Activated T-helper 1 cell treated with anti-CD3 and anti-CD28 coated beads, Interleukin-2, amount 50 U/mL, for 16 hours (primary cell): ENCODE data around the gene PUDP.

Source experiments
- DNase-seq, 2 donors: peaks; one replicate each; pipeline ENCODE4 v3.0.0-alpha.2; 2020; ENCODE audit warnings: low read depth in 1 of 2, low spot score in 1 of 2

PUDP gene

DNA sequence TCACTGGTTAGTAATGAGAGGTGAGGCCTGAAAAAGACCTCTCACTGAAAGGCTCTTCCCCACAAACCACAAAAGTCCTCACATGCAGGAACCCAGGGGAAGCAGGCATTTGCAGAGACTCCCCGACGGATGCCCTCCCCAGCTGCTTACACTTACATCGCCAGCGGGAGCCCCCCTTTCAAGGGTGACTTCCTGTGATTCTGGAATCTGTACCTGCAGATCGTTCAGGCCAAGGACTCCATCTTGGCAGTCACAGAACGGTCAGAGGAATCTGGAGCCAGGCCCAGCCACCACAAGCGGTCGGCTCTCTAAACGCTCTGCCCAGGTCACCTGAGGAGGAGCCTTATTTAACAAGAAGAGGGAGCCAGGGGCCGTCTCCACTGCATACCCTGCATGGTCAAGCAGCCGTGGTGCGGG is 71.7 kb downstream of the PUDP start:
- DNase-seq, result no peak

DNA sequence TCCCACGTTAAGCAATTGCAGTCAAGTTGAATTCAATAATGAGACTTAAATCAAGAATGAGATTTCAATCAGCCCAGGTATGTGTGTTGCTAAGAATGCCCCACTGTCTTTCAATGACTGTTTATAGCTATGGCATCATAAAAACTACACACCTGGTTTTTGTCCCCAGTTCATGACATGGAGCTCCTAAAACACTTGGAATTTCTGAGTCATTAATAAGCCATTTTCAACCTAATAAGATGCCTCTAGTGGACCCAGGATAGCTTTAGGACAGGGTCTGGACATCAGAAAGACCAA is 73.1 kb downstream of the PUDP start:
- no peak for DNase-seq

DNA sequence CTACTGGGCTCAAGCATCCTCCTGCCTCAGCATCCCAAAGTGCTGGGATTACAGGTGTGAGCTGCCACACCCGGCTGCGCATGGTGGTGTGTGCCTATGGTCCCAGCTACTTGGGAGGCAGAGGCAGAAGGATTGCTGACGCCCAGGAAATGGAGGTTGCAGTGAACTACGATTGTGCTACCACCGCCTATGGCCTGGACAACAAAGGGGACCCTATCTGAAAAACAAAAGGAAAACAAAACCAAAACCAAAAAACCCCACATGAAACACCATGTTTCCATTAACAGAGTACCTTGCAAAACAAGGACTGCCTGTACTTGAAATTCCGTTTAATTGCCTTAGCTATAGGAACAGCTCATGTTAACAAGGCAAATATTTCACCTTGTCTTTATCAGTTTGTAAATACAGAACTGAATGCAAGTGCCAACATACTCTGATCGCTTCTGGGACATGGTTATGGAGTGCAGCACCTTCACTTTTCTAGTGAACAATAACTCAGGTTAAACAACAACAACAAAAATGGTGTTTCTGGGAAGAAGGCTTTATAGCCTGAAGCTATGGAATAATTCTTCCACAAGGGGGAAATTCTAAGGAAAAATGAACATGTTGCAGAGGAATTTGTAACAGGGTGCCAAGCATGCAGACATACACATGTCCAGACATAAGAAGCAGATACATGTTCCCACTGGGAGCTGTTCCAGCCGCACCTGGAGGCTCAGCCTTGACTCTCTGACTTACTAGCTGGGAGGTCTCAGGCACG is 73.6 kb downstream of the PUDP start:
- no peak for DNase-seq

DNA sequence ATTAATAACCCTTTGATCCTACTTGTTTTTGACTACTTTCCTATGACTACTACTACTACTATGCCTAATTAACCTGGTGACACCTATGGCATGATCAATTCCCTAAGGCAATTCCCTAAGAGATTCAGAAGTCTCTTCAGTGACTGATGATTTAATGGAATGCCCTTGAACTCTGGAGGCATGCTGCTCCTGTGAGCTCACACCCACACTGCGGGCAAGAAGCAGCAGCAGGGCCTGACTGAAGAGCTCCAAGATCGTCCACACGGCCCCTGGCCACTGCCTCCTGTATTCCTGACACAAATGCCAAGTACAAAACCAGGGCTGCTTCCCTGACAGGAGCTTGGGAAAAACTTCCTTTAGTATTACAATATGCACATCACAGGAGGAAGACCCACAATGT is 74.6 kb downstream of the PUDP start:
- DNase-seq, result no peak

DNA sequence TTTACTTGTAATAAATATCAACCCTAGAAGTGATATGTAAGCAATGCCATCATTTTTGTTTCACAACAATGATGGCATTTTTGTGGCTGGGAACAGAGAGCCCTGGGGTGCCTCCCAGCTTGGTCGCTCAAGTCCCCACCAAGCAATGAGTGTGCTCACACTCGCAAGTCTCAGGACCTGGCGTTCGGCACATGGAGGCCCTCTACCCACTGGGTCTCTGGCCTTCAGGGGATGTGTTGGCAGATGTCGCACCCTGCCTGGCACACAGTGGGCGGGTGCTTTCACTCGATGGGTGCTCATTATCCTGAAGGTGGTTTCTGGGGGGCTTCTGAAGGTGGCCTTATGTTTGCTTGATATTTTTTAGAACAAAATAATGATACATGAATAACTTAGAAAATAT is 75.1 kb downstream of the PUDP start:
- no peak for DNase-seq

DNA sequence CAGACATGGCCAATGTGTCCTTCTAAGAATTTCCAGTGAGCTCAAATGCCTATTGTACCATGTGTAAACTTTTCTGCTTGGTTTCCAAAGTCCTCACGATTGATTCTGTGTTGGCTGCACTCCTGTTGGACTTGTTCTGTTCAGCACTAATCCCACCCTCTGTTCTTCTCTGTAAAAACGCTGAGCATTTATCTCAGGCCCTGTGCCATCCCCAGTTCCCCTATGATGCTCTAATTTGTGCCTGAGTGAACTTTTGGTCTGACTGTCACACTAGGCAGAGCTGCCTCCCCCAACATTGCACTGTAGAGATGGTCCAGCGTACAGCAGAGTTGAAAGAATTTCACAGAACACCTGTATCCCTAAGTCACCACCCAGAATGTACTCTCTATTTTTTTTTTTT is 76.6 kb downstream of the PUDP start:
- no peak for DNase-seq

DNA sequence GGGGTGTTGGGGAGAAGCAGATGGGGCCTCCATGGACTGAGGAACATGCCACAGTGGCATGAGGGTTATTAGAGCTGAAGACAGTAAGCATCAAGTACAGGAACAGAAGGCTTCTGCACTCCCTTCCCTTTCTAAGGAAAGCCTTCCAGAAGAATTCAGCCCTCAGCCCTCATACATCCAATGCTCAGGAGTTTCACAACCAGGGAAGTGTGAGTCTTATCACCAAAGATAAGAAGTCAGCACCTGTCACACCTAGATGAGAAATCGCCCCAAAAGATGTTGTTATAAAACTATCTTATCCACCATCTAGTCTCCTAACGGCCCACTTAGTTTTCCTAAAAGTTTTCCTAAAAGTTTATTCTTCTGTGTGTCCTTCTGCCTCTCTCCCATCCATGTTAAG is 78.4 kb downstream of the PUDP start:
- no peak for DNase-seq

DNA sequence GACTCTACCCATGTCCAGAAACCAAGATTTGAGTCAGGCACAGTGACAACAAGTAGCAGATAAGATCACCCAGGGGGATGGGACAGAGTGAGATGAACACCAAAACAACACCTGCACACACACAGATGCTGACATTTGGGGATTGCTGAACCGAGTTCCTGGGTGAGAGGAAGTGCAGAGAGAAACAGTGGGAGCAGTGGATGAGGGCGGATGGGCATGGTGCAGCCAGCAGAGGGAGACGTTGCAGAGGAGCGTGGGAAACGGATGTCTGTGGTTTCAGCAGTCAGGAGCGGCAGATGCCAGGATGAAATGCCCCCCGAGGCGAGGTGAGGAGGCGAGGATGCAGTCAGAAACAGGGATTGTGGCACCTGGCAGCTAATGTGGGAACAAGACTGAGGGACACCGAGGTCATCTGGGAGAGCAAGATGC is 79.0 kb downstream of the PUDP start:
- no peak for DNase-seq

DNA sequence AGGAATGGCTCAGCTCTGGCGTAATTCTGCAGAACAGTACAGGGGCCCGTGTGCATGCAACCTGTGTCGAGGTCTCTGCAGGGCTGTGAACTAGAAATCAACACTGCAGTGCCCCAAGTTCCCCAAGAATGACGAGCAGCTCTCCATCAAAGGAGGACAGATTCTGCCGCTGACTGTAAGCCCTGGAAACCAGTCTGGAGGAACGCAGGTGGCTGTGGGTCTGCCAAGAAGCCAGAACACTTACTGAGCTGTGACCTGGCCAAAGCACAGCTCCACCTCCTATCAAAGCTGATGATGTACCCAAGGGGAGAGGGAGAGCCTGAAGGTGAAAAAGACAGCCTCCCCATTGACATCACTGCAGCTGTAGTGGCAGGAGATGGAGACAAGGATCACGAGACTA is 80.7 kb downstream of the PUDP start:
- DNase-seq, result no peak

DNA sequence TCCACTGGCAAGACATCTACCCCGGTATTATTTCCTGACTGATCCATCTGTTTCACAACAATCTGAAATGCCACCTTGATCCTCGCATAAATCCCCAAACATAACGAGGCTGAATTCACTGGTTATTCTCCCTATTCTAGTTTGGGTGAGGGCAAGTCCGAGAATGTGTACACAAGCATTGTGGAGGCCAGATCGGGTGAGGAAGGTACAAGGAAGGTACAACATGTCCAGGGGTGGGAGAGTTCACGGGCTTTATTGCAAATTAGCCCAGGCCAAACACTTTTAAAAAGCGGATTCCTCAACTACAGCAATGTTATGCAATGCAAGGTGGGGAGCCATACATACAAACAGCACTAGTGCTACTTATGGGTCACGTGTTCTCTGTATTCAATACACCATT is 82.5 kb downstream of the PUDP start:
- no peak for DNase-seq

DNA sequence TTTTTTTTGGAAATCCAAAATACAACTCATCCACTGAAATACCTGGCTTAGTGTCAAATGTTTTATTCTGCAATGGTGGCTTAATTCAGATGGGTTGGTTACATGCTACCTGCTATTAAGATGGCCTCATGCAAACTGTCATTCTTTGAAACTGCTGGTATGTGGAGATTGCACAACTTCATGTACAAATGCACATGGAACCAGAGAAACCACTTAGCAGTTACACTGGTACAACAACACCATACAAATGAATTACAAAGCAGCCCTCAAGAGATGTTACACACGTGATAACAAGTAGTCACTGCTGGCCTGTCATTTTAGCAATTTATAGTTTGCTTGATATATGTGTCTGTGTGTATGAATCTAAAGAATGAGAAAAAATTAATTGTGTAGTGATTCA is 85.0 kb downstream of the PUDP start:
- DNase-seq, result no peak

DNA sequence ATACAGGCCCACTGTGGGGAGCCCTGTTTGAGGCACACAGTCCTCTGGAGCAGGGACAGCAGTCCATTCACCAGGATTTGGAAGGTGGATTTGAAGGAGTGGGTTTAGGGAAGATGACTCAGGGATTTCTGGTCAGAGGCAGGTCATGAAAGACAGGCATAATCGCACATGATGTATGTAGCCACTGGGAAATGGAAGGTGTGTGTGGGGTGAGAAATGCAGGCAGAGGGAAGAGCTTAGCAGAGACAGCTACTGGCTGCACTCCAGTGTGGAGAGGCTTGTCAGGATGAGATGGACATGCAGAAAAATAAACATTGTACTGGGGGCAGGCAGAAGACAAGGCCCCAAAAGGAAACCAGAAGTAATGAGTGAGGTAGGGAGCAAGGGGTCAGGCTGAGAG is 85.7 kb downstream of the PUDP start:
- DNase-seq, result no peak

DNA sequence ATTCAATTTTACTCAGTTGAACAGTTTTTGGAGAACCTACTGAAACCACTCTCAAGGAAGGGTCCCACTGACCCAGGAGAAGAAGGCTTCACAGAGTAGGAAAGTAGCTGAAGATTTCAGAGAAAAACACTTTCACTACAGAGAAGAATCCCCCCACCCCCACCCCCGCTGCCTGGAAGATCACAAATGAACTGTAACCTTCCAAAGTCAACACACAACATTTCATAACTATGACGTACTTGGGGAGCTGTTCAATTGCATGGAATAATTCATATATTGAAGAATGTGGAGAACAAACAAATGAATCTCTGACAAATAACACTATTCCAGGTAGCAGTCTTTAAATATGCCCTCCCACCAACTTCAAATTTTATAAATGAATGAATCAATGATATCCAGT is 86.5 kb downstream of the PUDP start:
- DNase-seq, result no peak

DNA sequence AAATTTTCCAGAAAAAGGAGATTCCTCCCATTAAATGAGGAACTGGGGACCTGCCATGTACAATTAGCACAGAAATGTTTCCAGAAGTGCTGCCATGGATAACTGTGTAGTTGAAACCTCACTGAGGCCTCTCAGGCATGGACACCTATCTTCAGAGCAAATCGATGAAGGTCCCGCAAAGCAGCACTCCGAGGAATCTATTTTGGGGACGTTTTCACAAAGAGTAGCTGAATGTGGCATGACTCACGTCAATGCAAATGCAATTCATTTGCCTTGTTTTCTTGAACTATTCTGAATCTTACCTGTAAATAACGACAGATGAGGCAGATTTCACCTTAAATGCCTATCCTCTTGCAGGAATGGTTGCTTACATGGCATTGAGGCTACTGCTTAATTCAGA is 87.5 kb downstream of the PUDP start:
- DNase-seq, result no peak

DNA sequence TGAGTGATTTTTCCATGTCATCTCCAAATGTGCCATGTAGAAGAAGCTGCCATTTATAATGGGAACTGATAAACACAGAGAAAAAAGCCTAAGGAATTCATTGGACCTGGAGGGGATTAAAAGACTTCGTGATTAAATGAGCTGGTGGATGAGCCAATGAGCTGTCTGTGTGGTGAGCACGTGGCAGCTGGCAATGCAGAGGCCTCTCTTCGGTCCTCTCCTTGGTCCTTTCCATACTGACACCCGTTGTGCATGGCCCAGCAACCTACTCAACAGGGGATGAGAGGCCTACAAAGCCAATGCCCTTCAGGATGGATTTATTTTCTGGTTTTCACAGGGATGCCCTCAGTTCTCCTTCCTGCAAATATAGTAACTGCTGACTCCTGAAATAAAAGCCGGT is 88.1 kb downstream of the PUDP start:
- no peak for DNase-seq

DNA sequence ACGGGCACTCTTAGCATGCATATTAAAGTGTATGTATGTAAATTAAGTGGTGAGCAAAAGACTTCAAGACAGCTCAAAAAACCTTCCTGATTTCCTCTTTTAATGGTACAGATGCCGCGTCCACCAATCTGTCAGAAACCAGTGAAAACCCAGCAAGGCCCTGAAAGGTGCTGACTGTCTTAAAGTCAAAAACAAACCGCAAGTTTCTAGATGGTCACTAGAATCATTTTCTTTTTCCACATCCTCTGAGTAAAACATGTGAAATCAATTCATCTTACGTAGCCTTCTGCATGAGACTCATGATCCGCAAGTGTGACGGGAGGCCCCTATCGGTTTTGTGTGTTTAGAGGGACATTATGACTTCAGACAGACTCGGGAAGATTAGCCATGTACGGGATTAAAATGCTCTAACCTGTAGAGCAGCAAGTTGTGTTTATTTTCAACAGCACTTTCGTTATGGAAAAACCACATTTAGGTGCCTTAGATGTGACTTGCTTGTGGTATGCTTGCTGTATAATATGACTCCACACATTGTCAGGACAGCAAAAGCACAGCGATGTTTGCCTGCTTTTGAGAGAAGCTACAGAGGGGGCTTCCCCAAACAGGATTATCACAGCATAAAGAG is 88.6 kb downstream of the PUDP start:
- no peak for DNase-seq

DNA sequence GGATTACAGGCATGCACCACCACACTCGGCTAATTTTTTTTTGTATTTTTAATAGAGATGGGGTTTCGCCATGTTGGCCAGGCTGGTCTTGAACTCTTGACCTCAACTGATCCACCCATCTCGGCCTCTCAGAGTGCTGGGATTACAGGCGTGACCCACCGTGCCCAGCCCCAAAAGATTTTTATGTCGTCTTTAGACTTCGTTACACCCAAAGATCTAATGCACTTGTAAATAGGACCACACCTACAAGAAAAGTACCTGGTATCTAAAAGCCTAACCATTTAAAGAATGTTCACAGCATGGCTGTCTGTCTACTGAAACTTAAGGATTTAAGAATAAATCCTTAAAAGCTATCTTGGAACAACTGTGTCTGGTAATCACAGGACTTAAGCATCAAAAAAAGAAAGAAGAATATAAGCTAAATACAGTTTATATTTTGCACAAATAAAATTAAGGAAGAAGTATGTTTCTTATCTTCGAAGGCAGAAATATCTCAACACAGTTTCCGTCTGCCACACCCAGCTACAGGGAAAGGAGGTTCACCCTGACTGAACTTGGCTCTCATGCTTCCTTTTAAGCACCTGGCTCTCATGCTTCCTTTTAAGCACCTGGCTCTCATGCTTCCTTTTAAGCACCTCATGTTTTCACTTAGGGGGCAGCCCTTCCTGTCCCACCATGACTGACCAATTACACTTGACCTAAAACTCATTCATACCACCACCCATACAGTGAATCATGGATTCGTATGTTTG is 92.4 kb downstream of the PUDP start:
- no peak for DNase-seq

DNA sequence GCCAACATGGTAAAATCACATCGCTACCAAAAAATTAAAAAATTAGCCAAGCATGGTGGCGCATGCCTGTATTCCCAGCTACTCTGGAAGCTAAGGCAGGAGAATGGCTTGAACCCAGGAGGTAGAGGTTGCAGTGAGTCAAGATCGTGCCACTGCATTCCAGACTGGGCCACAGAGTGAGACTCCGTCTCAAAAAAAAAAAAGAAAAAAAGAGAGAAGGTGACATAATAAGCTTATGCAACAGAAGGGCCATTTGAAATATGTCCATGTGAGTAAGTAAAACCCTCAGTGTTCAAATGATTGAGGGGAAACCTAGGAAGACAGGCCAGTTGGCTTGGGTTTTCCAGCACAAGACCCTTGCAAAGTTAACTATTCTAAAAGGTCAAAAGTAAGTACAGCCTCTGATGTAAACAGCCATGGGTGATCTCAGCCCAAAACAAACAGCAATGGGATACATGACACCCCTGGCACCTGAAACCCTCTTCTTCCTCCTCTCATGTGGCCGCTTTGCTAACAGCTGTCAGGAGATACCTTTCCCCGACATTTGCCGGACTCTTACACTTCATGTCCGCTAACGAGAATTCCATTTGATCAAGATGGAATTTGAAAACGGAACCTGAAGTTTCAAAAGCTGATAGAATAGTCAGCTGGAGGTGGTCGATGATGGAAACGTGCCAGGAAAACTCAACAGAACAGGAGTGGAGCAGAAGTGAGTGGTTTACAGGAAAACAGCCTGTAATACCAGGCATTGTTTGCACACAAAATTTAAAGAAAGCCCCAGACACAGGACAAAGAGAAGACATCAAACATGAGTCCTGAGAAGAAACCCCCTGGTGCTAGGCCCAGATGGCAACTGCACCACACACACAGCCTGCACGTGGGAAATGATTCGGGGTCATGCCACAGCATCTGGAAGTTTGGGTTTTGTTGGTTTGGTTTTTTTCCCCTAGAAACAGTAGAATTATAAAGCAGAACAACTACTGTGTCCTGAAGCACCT is 93.4 kb downstream of the PUDP start:
- DNase-seq, result no peak

DNA sequence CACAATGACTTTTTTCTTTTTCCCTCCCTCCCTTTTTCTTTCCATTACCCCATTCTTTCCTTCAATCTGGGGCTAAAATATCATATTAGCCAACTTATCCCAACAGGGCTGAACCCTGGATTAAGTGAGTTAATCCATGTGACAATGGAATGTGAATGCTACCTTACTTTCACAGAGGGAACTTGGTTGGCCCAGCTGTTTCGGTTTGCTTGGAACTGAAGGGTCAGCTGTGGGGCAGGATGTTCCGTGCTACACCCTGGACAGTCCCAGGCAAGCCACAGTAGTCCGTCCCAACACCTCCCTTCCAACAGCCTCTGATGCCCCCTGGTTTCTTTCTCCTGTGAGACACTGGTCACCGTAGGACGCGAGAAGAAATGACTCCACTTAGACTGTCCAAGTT is 95.4 kb downstream of the PUDP start:
- DNase-seq, result no peak

DNA sequence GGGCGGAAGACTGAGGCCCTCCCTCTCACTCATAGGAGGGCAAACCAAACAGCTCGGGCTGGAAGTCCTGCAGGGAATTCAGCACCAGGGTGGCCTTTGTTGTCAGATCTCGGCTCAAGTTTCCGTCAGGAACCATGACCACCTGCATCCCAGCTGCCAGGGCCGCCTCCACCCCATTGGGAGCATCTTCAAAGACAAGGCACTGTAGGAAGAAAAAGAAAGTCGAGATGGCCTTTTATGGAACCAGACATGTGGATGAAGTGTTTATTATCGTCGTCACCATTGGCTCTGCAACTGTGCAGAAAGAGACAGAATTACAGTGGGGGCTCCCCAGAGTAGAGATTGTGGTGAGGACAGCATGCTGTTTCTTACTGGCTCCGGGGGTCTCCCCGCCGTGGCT is 97.7 kb downstream of the PUDP start:
- DNase-seq, result no peak

DNA sequence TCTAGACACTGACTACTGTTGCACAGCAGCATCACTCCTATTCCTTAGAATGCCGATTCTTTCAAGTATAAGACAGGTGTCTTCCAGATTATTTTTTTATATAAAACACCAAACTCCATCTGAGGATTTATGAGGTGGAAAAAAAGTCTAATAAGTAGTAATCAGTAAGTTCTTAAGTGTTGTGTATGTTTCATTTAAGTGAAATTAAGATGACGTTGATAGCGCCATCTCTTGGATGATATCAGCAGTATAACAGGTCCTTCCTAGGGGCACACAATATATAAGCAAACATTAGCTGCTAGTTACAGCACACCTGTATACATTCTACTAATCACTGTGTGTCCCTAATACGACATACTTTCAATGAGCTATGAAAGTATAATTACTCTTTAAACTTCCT is 100.0 kb downstream of the PUDP start:
- DNase-seq, result no peak
